OCI-M2 (cell line): Measurements from ENCODE around the gene RFXANK.
A peak's percentile ranks its signal among the peaks of the same experiment; 100 is the strongest.
"Not testable (repeated sequence)": the region's sequence is repeated elsewhere in the genome, so short reads cannot be mapped to it uniquely, and the experiment has no call there.

Experiments
- DNase-seq: peaks from one replicate; lab custom pipeline; 2025; ENCODE audit not compliant: unreplicated experiment; lab: John Stamatoyannopoulos, UW

The RFXANK gene

GRCh38 chr19:19192078-19192882, at the start of gene RFXANK, which contains the start of gene BORCS8:
Gene RFXANK (plus strand): TSS chr19:19192258. CDS start chr19:19193947, 1,689 bp downstream.
Gene BORCS8 (minus strand): TSS chr19:19192152. CDS start chr19:19192117, 35 bp downstream.
- peak; percentile 95 for DNase-seq

- no peak for DNase-seq
Measured at GRCh38 chr19:19142347-19142746, 49.7 kb upstream of the RFXANK start.

GRCh38 chr19:19145281-19145680, 46.8 kb upstream of the RFXANK start:
- no peak for DNase-seq

GRCh38 chr19:19145684-19146608, 46.1 kb upstream of the RFXANK start:
- DNase-seq: peak; percentile 13

- DNase-seq: no peak
Measured at GRCh38 chr19:19146865-19147264, 45.2 kb upstream of the RFXANK start.

- DNase-seq: no peak
Measured at GRCh38 chr19:19147344-19147743, 44.7 kb upstream of the RFXANK start.

GRCh38 chr19:19148504-19148903, 43.6 kb upstream of the RFXANK start:
- not testable (repeated sequence) for DNase-seq

- DNase-seq: no peak
Measured at GRCh38 chr19:19149435-19149834, 42.6 kb upstream of the RFXANK start.

GRCh38 chr19:19151418-19151817, 40.6 kb upstream of the RFXANK start:
- DNase-seq: no peak

- no peak for DNase-seq
Measured at GRCh38 chr19:19152668-19153384, 39.2 kb upstream of the RFXANK start.

- no peak for DNase-seq
Measured at GRCh38 chr19:19154768-19155494, 37.1 kb upstream of the RFXANK start.

- DNase-seq: no peak
Measured at GRCh38 chr19:19155495-19156219, 36.4 kb upstream of the RFXANK start.

GRCh38 chr19:19157808-19158207, 34.2 kb upstream of the RFXANK start:
- DNase-seq: no peak

- DNase-seq: no peak
Measured at GRCh38 chr19:19159534-19159933, 32.5 kb upstream of the RFXANK start.

- DNase-seq: no peak
Measured at GRCh38 chr19:19160461-19161035, 31.5 kb upstream of the RFXANK start.

- no peak for DNase-seq
Measured at GRCh38 chr19:19162495-19162894, 29.6 kb upstream of the RFXANK start.

GRCh38 chr19:19165396-19165795, 26.7 kb upstream of the RFXANK start:
- DNase-seq: no peak

GRCh38 chr19:19167612-19168011, 24.4 kb upstream of the RFXANK start:
- no peak for DNase-seq

- DNase-seq: no peak
Measured at GRCh38 chr19:19169236-19170052, 22.6 kb upstream of the RFXANK start.
